Measurements from ENCODE around the gene KCNK7. TPM values are rescaled to one million over a fixed set of nuclear protein-coding genes. Genes with fewer than 3 reads are reported as not detected.
"Not testable (repeated sequence)": the region's sequence is repeated elsewhere in the genome, so short reads cannot be mapped to it uniquely, and the experiment has no call there.

The KCNK7 gene
- total RNA-seq, 4 donors from 2014 or later: 32.6 to 183 (median 144) TPM

- Histone ChIP-seq H3K9me3 (no peaks in the 10 kb centered on the region), H3K27me3 (no peaks in the 10 kb centered on the region), H3K4me3 (peak overlapping the region; percentile 87), H3K36me3 (peaks cover 12% of the 10 kb centered on the region), H3K27ac (no peak overlapping the region), H3K4me1 (peaks cover 48% of the 10 kb centered on the region)
- no peak for DNase-seq (ENCODE audit: low spot score in 2 of 2)
- TF ChIP-seq EP300 (IDR thresholded peaks at IDR 0.05): no peak
- TF ChIP-seq POLR2AphosphoS5 (IDR thresholded peaks at IDR 0.05): no peak
- no peak for TF ChIP-seq CTCF (IDR thresholded peaks at IDR 0.05)
- no peak for TF ChIP-seq POLR2A (IDR thresholded peaks at IDR 0.05)
- WGBS: 56% methylated on average over 7 of the region's 16 CpGs
These were observed 45.9 kb upstream of the KCNK7 start for GRCh38 chr11:65641297-65642013.

GRCh38 chr11:65640483-65641296 lies 45.1 kb upstream of the KCNK7 start:
- peak overlapping the region; percentile 49 for H3K27ac ChIP-seq
- H3K9me3 ChIP-seq: no peaks in the 10 kb centered on the region
- H3K27me3 ChIP-seq: no peaks in the 10 kb centered on the region
- WGBS: 70% methylated on average over 23 of the region's 35 CpGs
- no peak for DNase-seq (ENCODE audit: low spot score in 2 of 2)
- H3K4me1 ChIP-seq: peaks cover 48% of the 10 kb centered on the region
- H3K4me3 ChIP-seq: peak overlapping the region; percentile 87
- peaks cover 20% of the 10 kb centered on the region for H3K36me3 ChIP-seq
- TF ChIP-seq EP300 (IDR thresholded peaks at IDR 0.05) (no peak), POLR2A (IDR thresholded peaks at IDR 0.05) (no peak), CTCF (IDR thresholded peaks at IDR 0.05) (no peak), POLR2AphosphoS5 (IDR thresholded peaks at IDR 0.05) (no peak)

- H3K27ac ChIP-seq: peak overlapping the region; percentile 49
- no peaks in the 10 kb centered on the region for H3K27me3 ChIP-seq
- peak overlapping the region; percentile 87 for H3K4me3 ChIP-seq
- peaks cover 28% of the 10 kb centered on the region for H3K36me3 ChIP-seq
- peaks cover 48% of the 10 kb centered on the region for H3K4me1 ChIP-seq
- TF ChIP-seq EP300 (IDR thresholded peaks at IDR 0.05) (no peak), POLR2A (IDR thresholded peaks at IDR 0.05) (no peak), POLR2AphosphoS5 (IDR thresholded peaks at IDR 0.05) (no peak), CTCF (IDR thresholded peaks at IDR 0.05) (no peak)
- no peaks in the 10 kb centered on the region for H3K9me3 ChIP-seq
- DNase-seq (ENCODE audit: low spot score in 2 of 2): no peak
- 66% methylated on average over 4 of the region's 8 CpGs for WGBS
These were observed 44.3 kb upstream of the KCNK7 start for GRCh38 chr11:65639623-65640482.

- peaks cover 34% of the 10 kb centered on the region for H3K36me3 ChIP-seq
- peaks cover 45% of the 10 kb centered on the region for H3K4me1 ChIP-seq
- not testable (repeated sequence) for DNase-seq (ENCODE audit: low spot score in 2 of 2)
These were observed 43.6 kb upstream of the KCNK7 start for GRCh38 chr11:65639228-65639597.

GRCh38 chr11:65637794-65638419 lies 42.3 kb upstream of the KCNK7 start, which contains the start of gene SIPA1:
Gene SIPA1, plus strand, starts transcription at chr11:65638101. Its CDS starts 2,821 bp downstream, at chr11:65640922.
- peak in 1 of 2 donors; percentile 45 for TF ChIP-seq POLR2A (IDR thresholded peaks at IDR 0.05)
- no peak for TF ChIP-seq EP300 (IDR thresholded peaks at IDR 0.05)
- Histone ChIP-seq H3K27ac (peak within 1 kb of the TSS; percentile 85), H3K4me3 (peak within 1 kb of the TSS; percentile 87), H3K27me3 (no peaks in the 10 kb centered on the region), H3K9me3 (no peaks in the 10 kb centered on the region), H3K36me3 (peaks cover 44% of the 10 kb centered on the region), H3K4me1 (peaks cover 42% of the 10 kb centered on the region)
- WGBS: 6% methylated on average over 22 of the region's 46 CpGs
- no peak for DNase-seq (ENCODE audit: low spot score in 2 of 2)

More at GRCh38 chr11:65639228-65639597, 43.6 kb upstream of the KCNK7 start:
- not testable (repeated sequence) for H3K9me3 ChIP-seq, H3K27me3 ChIP-seq
- peak overlapping the region; percentile 85 for H3K27ac ChIP-seq
- H3K4me3 ChIP-seq: peak overlapping the region; percentile 87
- 91% methylated on average over 7 of the region's 9 CpGs for WGBS
